COLO829 (cell line): Measurements from ENCODE around the gene UHRF1.
A peak's percentile ranks its signal among the peaks of the same experiment; 100 is the strongest.
"Not testable (repeated sequence)": the region's sequence is repeated elsewhere in the genome, so short reads cannot be mapped to it uniquely, and the experiment has no call there.

ENCODE experiments used
- DNase-seq: peaks from one replicate; pipeline ENCODE4 v3.0.0; 2012; ENCODE audit warnings: low spot score

UHRF1 gene

GRCh38 chr19:4971816-4972495 lies 62.7 kb downstream of the UHRF1 start:
- no peak for DNase-seq

DNA sequence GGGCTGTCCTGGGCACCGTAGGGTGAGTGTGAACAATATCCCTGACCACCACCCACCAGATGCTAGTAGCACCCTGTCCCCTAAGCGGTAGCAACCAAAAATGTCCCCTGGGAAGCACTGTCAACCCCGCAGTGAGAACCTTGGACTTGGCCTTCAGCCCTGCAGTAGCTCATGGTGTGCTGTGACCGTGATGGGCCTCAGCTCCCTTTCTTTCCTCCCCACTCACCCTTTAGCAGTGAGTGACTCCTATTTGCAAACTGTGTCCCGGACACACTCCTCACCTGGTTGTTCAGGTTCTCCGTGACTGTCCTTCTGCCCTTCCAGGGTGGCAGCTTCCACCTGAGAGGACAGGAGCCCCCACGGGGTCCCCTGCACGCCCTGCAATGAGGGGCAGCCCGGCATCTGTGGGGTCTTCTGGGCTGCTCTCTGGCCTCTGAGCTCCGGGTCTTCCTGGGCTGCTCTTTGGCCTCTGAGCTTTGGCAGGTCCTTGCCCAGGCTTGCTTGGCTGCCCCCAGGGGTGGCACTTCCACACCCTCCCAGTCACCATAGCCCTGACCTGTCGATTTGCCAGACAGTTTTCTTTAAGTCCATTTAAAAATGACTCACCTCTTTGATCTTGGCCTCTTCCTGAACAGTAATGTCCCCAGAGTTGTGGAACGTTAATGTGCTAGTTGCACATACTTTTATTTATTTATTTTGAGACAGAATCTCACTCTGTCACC lies 63.4 kb downstream of the UHRF1 start:
- peak; percentile 48 for DNase-seq

GRCh38 chr19:4974880-4975469 lies 65.7 kb downstream of the UHRF1 start:
- DNase-seq: no peak

DNA sequence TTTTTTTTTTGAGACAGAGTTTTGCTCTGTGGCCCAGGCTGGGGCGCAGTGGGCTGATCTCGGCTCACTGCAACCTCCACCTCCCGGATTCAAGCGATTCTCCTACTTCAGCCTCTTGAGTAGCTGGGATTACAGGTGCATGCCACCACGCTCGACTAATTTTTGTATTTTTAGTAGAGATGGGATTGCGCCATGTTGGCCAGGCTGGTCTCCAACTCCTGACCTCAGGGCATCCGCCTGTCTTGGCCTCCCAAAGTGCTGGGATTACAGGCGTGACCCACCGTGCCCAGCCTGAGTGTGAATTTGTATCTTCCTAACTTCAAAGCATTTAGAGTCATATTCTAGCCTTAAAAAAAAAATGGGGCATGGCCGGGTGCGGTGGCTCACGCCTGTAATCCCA lies 66.3 kb downstream of the UHRF1 start:
- not testable (repeated sequence) for DNase-seq

DNA sequence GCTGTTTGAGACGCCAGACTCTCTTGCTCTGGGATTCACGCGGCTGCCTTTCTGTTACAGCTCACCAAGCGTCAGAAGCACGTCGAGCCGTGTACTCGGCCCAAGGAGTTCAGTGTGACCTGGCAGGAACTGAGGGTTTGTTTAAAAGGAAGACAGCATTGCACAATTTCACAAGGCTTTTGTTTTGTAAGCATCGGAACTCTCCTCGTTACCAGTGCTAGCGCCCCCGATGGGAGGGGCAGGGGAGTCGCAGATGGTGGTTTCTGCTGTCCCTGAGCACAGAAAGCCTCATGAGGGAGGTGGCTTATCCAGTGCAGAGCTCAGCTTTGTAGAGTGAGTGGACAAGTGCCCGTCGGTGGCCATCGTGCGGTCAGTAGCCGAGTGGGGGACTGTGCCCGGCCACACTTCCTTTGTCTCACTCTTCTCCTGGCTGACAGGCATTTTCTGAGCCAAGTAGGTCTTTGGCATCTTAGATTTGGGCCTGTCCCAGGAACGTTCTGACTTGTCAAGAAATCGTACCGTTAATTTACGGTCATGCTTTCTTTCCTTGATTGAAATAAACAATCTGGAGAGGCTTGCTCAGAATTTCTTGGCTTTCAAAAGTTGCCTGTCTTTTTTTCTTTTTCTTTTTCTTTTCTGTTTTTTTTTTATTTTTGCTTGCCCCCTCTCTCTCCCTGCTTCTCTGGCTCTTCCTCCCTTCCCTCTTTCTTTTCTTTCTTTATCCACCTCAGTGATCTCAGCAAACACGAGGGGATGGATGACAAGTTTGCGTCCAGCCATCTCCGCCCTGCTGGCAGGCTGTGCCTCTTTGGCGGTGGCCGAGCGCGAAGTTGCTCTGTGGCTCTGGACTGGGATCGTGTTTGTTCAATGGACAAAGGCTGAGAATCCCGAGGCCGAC lies 67.3 kb downstream of the UHRF1 start:
- no peak for DNase-seq

DNA sequence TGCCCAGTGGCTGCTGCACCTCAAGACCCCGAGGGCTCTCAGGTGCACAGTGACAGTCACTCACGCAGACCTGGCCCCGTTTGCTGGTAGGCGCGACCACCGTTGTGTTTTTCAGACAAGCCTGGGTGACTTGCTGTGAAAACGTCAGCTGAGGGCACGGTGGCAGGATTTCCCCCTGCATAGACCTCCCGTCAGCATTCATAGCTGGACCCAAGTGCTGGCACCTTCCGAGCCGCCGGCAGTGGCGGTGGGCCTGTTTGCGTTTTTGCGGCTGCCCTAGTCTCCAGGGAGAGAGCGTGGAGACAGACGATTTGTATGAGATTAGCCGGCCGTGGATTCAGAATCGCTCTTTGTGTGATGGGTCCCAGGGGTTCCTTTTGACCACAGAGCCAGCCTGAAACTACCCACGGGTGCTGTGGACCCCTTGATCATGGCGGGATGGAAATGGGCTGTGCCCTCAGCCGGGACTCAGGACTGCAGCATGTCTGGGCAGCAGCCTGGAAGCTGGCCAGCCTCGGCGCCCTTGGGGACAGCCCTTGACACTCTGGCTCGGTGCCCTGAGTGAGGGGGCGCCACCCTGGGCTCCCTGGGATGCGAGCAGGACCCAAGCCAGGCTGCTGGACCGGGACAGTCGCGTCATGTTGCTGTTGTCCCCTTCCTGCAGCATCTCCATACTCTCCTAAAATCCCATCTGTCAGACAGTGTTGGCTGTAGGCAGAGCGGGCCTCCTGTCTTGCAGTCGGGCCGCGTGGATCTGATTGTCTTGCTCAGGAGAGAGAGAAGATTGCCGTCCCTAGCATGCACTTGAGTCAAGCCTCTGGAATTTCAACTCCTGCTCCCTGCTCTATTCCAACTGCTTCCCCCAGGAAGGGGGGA lies 68.2 kb downstream of the UHRF1 start:
- no peak for DNase-seq

- DNase-seq: no peak
Measured at GRCh38 chr19:4979211-4979807, 70.0 kb downstream of the UHRF1 start.

DNA sequence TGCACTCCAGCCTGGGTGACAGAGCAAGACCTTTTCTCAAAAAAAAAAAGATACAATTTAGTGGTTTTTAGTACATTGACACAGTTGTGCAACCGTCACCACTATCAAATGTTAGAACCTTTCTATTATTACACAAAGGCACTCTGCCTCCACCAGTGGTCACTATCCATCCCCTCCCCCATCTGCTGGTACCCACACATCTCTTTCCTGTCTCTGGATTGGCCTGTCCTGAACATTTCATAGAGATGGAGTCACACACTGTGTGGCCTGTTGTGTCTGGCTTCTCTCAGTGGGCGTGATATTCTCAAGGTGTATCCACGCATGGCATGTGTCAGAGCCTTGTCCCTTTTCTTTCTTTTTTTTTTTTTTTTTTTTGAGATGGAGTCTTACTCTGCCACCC lies 70.8 kb downstream of the UHRF1 start:
- DNase-seq: no peak

- DNase-seq: no peak
Measured at GRCh38 chr19:4980838-4981680, 71.8 kb downstream of the UHRF1 start.

DNA sequence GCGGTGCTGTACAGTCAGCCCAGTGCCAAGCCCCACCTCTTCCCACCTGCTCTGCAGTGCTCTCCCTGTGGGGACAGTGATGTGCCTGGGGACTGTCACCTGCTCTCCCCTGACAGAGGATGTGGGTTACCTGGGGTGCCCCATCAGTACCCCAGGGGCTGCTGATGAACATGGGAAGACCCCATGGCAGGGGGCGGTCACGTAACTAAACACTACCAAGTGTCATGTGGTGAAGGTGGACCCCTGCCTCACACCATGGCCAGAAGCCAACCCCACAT lies 72.3 kb downstream of the UHRF1 start:
- DNase-seq: no peak

- no peak for DNase-seq
Measured at GRCh38 chr19:4983346-4984105, 74.2 kb downstream of the UHRF1 start.

DNA sequence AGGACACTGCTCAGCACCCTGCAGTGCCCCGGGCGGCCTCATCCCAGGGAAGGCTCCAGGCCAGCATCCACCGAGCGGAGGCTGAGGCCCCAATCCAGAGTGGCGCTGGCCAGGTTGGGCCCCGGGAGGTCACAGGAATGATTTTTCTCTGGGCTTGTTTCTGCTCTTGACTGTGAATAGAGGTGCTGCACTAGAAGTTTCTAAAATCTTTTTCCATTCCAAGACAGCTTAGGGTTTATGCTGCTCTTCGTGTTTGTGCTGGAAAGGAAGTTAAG lies 74.7 kb downstream of the UHRF1 start:
- DNase-seq: no peak

GRCh38 chr19:4984438-4984990 lies 75.2 kb downstream of the UHRF1 start:
- no peak for DNase-seq

DNA sequence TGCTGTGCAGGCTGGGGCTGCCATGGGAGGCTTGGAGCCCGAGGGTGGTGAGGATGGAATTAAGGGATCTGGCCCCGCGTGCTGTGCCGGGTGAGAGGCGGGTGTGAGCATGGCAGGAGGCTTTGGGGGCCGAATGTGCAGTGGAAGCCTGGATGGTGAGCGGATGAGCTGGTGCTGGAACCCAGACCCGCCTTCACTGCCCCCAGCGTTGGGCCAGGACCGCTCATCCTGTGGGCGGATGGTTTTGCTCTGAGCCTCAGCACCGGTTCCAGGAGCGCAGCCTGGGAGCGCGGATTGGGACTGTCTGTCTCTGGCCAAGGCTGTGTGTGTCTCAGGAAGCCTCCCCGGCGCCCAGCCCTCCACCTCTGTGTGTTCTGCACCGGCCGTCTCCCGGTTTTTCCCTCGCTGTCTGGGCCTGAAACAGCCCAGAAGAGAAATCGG lies 76.3 kb downstream of the UHRF1 start:
- no peak for DNase-seq

GRCh38 chr19:4986056-4986455 lies 76.8 kb downstream of the UHRF1 start:
- no peak for DNase-seq

DNA sequence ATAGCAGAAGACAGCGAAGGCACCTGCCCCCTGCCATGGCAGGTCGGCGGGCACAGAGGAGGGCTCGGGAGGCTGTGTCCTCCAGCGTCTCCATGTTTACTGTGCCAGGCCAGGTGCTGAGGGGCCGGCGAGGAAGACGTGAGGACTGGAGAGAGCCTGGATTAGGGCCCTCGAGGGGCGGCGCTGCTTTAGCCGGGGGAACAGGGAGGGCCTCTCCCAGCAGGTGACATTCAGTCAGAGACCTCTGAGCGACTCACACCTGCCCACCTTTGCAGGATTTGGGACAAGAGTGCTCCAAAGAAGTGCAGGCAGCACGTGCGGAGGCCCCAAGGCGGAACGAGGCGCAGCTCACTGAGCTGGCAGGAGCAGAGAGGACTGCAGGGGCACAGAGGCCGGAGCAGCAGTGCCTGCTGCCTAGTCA lies 77.2 kb downstream of the UHRF1 start:
- no peak for DNase-seq

DNA sequence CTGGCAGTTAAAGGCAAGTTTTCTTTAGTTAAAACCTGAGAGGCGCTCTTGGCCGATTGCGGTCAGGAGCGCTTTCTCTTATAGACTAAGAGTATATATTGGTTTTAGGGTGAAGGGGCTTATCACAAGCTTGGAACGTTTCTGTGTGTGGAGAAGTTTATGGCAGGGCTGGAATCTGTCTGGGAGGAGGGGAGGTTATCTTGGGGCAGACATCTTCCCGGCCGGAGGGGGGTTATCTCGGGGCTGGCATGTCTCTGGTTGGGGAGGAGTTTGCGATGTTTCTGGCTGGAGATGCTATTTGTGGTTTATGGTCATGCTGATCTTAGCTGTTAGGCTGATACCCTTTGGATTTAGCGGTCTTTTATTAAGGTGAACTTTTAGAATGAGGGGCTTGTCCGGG lies 78.0 kb downstream of the UHRF1 start:
- DNase-seq: no peak

DNA sequence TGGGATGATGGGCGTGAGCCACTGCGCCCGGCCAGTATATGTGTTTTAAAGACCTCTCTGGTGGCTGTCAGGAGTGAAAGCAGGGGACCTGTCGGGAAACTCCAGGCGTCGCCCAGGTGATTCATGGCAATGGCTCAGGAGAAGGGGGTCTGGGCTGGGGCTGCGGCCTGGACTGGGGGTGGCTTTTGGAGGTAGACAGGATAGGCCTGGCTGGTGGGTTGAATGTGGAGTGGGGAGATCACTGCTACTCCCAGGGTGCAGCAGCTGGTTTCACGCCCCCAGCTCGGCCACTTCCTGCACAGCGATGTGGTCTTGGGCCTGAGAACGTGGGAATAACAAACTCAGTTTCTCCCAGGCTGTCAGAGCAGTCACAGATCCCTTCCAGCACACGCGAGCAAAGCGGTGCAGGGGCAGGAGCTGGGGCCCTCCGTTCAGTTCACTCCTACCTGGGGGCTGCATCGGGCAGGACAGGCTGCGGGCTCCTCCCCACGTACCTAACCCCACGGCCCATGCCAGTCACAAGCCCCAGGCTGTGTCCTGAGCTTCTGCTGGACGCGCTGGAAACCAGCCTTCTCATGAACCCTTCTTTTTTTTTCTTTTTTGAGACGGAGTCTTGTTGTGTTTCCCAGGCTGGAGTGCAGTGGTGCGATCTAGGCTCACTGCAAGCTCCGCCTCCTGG lies 78.5 kb downstream of the UHRF1 start:
- DNase-seq: no peak

- no peak for DNase-seq
Measured at GRCh38 chr19:4988770-4989251, 79.5 kb downstream of the UHRF1 start.
